Measurements from ENCODE around the gene CD300LG.
"Not testable (repeated sequence)": the region's sequence is repeated elsewhere in the genome, so short reads cannot be mapped to it uniquely, and the experiment has no call there.

The CD300LG gene

DNA sequence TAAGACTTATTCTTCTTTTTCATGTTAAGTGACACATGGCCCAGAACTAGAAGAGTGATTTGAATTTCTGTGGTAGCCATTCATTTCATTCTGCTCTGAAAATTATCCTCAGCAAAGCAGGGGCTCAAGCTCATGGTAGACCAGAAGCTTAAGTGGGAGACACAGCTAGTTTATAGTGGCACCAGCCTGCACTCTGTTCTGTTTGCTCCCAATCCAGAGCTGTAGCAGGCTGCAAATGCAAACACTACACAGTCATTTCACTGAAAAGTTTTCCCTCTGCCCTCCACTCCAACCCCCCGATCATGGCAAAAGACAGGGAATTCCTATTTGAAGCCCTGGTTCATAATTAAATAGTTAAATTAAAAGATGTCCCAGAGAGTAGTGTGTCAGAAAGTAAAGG lies 43.3 kb downstream of the CD300LG start:
- H3K79me2 ChIP-seq (ENCODE audit: control insufficient read depth, low read length): no peaks in the 10 kb centered on the region
- no peaks in the 10 kb centered on the region for H3K36me3 ChIP-seq (ENCODE audit: control insufficient read depth, low read length)
- H3F3A ChIP-seq (ENCODE audit: control insufficient read depth, insufficient read depth): no peaks in the 10 kb centered on the region
- no peak overlapping the region for H3K4me3 ChIP-seq (ENCODE audit: low read length)
- H3K4me1 ChIP-seq (ENCODE audit: control insufficient read depth, low read length): no peaks in the 10 kb centered on the region
- TF ChIP-seq EZH2phosphoT487 (IDR thresholded peaks at IDR 0.05; ENCODE audit: borderline replicate concordance, low read length): no peak
- H3K27ac ChIP-seq (ENCODE audit: low read depth, low read length): no peak overlapping the region
- no peak overlapping the region for H3K4me2 ChIP-seq (ENCODE audit: low read length)
- H3K9me3 ChIP-seq (ENCODE audit: control insufficient read depth, insufficient read depth, low read length): no peaks in the 10 kb centered on the region
- peaks cover 11% of the 10 kb centered on the region for H3K27me3 ChIP-seq (ENCODE audit: control insufficient read depth, low read length)
- H3K9me2 ChIP-seq (replicated peaks; ENCODE audit: control insufficient read depth, low read length): no peaks in the 10 kb centered on the region
- H4K20me1 ChIP-seq (ENCODE audit: control insufficient read depth, insufficient read depth, low read depth, low read length): no peaks in the 10 kb centered on the region

DNA sequence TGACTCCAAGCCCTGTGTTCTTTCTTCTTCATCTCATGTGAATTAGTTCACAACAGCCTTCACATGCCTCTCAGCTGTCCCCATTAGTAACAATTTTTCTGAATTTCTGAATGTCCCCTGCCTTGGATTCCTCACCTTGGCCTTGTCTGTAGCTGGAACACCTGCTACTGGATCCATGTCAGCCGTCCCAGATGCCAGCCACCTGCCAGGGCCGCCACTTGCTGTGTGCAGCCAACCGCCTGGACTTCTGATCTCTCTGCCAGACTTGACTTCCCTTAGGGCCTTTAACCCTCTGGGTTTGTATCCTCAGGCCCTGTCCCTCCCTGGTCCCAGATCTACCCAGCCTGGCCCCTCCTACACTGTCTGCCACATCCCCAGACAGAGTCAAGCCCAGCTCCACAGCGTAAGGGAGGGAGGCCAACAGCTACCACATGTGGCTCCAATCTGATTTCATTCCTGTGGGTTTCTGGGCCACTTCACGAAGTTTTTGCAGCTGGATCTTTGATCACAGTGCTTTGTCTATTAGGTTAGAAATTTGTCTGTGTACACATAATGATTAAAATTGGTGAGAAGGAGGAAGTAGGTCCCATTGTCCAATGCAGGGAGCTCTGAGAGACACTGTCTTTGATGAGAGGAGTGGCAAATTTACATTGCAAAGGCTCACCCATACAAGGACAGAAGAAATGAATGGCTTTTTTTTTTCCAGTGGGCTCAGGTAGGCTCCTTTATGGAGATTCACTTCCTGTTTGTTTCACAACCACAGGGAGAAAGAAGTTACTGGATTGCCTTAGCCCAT lies 45.1 kb downstream of the CD300LG start:
- Histone ChIP-seq H3K36me3 (ENCODE audit: control insufficient read depth, low read length) (no peaks in the 10 kb centered on the region), H3K9me2 (replicated peaks; ENCODE audit: control insufficient read depth, low read length) (no peaks in the 10 kb centered on the region), H3K79me2 (ENCODE audit: control insufficient read depth, low read length) (no peaks in the 10 kb centered on the region), H3K9me3 (ENCODE audit: control insufficient read depth, insufficient read depth, low read length) (no peaks in the 10 kb centered on the region), H3K4me2 (ENCODE audit: low read length) (no peak overlapping the region), H3K27me3 (ENCODE audit: control insufficient read depth, low read length) (peaks cover 23% of the 10 kb centered on the region), H3K4me1 (ENCODE audit: control insufficient read depth, low read length) (no peaks in the 10 kb centered on the region), H3K4me3 (ENCODE audit: low read length) (no peak overlapping the region), H4K20me1 (ENCODE audit: control insufficient read depth, insufficient read depth, low read depth, low read length) (no peaks in the 10 kb centered on the region), H3K27ac (ENCODE audit: low read depth, low read length) (no peak overlapping the region), H3F3A (ENCODE audit: control insufficient read depth, insufficient read depth) (no peaks in the 10 kb centered on the region)
- TF ChIP-seq, protein P1, sequence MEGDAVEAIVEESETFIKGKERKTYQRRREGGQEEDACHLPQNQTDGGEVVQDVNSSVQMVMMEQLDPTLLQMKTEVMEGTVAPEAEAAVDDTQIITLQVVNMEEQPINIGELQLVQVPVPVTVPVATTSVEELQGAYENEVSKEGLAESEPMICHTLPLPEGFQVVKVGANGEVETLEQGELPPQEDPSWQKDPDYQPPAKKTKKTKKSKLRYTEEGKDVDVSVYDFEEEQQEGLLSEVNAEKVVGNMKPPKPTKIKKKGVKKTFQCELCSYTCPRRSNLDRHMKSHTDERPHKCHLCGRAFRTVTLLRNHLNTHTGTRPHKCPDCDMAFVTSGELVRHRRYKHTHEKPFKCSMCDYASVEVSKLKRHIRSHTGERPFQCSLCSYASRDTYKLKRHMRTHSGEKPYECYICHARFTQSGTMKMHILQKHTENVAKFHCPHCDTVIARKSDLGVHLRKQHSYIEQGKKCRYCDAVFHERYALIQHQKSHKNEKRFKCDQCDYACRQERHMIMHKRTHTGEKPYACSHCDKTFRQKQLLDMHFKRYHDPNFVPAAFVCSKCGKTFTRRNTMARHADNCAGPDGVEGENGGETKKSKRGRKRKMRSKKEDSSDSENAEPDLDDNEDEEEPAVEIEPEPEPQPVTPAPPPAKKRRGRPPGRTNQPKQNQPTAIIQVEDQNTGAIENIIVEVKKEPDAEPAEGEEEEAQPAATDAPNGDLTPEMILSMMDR (IDR thresholded peaks at IDR 0.05; ENCODE audit: low read depth, low read length, poor library complexity, severe bottlenecking): no peak
- no peak for TF ChIP-seq EZH2phosphoT487 (IDR thresholded peaks at IDR 0.05; ENCODE audit: borderline replicate concordance, low read length)

DNA sequence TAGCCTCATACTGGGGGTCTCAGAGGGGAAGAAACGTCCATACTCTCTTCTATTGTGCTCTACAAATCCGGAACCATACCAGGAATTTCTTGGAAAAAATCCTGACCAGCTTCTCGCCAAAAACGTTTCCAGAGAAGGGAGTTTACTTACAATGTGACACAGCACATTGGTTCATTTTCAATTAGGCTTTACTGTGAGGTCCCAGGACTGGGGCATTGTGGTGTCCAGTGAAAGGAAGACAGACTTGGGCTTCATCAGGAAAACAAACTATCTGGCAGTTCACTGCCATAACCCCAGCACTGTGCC lies 45.6 kb downstream of the CD300LG start:
- Histone ChIP-seq H3K4me3 (ENCODE audit: low read length) (no peak overlapping the region), H3K9me3 (ENCODE audit: control insufficient read depth, insufficient read depth, low read length) (no peaks in the 10 kb centered on the region), H3K27ac (ENCODE audit: low read depth, low read length) (no peak overlapping the region), H3K9me2 (replicated peaks; ENCODE audit: control insufficient read depth, low read length) (no peaks in the 10 kb centered on the region), H3K27me3 (ENCODE audit: control insufficient read depth, low read length) (peaks cover 24% of the 10 kb centered on the region), H3K79me2 (ENCODE audit: control insufficient read depth, low read length) (no peaks in the 10 kb centered on the region), H3K36me3 (ENCODE audit: control insufficient read depth, low read length) (no peaks in the 10 kb centered on the region), H3K4me2 (ENCODE audit: low read length) (no peak overlapping the region), H3K4me1 (ENCODE audit: control insufficient read depth, low read length) (no peaks in the 10 kb centered on the region), H4K20me1 (ENCODE audit: control insufficient read depth, insufficient read depth, low read depth, low read length) (no peaks in the 10 kb centered on the region), H3F3A (ENCODE audit: control insufficient read depth, insufficient read depth) (no peaks in the 10 kb centered on the region)
- no peak for TF ChIP-seq EZH2phosphoT487 (IDR thresholded peaks at IDR 0.05; ENCODE audit: borderline replicate concordance, low read length)
- TF ChIP-seq, protein P1 (IDR thresholded peaks at IDR 0.05; ENCODE audit: low read depth, low read length, poor library complexity, severe bottlenecking): no peak

DNA sequence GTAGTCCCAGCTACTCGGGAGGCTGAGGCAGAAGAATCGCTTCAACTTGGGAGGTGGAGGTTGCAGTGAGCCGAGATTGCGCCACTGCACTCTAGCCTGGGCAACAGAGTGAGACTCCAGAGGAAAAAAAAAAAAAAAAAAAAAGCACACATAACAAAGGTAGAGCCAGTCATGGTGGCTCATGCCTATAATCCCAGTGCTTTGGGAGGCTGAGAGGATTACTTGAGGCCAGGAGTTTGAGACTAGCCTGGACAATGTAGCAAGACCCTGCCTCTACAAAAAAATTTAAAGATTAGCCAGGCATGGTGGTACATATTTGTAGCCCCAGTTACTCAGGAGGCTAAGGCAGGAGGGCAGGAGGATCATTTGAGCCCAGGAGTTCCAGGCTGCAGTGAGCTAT lies 47.5 kb downstream of the CD300LG start:
- not testable (repeated sequence) for H3K4me2 ChIP-seq (ENCODE audit: low read length); H3K79me2 ChIP-seq (ENCODE audit: control insufficient read depth, low read length); H3K27ac ChIP-seq (ENCODE audit: low read depth, low read length); H4K20me1 ChIP-seq (ENCODE audit: control insufficient read depth, insufficient read depth, low read depth, low read length); H3K4me1 ChIP-seq (ENCODE audit: control insufficient read depth, low read length); H3K9me2 ChIP-seq (replicated peaks; ENCODE audit: control insufficient read depth, low read length); H3K9me3 ChIP-seq (ENCODE audit: control insufficient read depth, insufficient read depth, low read length); H3K36me3 ChIP-seq (ENCODE audit: control insufficient read depth, low read length); H3F3A ChIP-seq (ENCODE audit: control insufficient read depth, insufficient read depth); H3K4me3 ChIP-seq (ENCODE audit: low read length)
- peaks cover 23% of the 10 kb centered on the region for H3K27me3 ChIP-seq (ENCODE audit: control insufficient read depth, low read length)

Measured in DOHH2 (cell line).